Vagina (tissue), 2 donors: Measurements from ENCODE around the gene NEDD4L.

ENCODE experiments used
- CTCF ChIP-seq, 3 experiments: fragments of 450-650 bp in 2 of 3; fragments of 200-600 bp in 1 of 3; sonication (generic) in 1 of 3; IDR thresholded peaks; one replicate each; pipeline ENCODE4 v1.5.1; 2017 to 2019; ENCODE audit warnings: antibody characterized with exemption in 3 of 3, mild to moderate bottlenecking in 2 of 3, moderate library complexity in 2 of 3
- POLR2A ChIP-seq, 2 donors: fragments of 450-650 bp; IDR thresholded peaks; one replicate each; pipeline ENCODE4 v1.6.1; 2017; ENCODE audit warnings: antibody characterized with exemption in 2 of 2, mild to moderate bottlenecking in 2 of 2, moderate library complexity in 2 of 2
- POLR2AphosphoS5 ChIP-seq, 2 donors: sonication (generic); formaldehyde crosslinking; IDR thresholded peaks; one replicate each; pipeline ENCODE4 v1.9.0; 2017; ENCODE audit warnings: antibody characterized with exemption in 2 of 2, mild to moderate bottlenecking in 2 of 2, low read depth in 1 of 2; ENCODE audit not compliant: insufficient read depth in 1 of 2

- TF ChIP-seq CTCF (IDR thresholded peaks at IDR 0.05) = no peak
- TF ChIP-seq POLR2A (IDR thresholded peaks at IDR 0.05) = no peak
- no peak for TF ChIP-seq POLR2AphosphoS5 (IDR thresholded peaks at IDR 0.05; ENCODE audit: insufficient read depth in 1 of 2, low read depth in 1 of 2)
These were observed 343.7 kb downstream of the NEDD4L start for GRCh38 chr18:58387716-58388115.
